K562 (cell line): ENCODE data around the gene MEFV. TPM values are rescaled to one million over a fixed set of nuclear protein-coding genes. Genes with fewer than 3 reads are reported as not detected.

Experiments used
- E2F3 ChIP-seq: fragments of 250-450 bp; sonication (Bioruptor Pico); IDR thresholded peaks from 2 replicates; pipeline ENCODE4 v1.4.0; 2020; ENCODE audit warnings: mild to moderate bottlenecking
- ETV6 ChIP-seq, 3 experiments: fragments of 150-350 bp in 1 of 3; sonication (generic) in 1 of 3; formaldehyde crosslinking in 1 of 3; IDR thresholded peaks; 2 replicates each; pipeline versions ENCODE4 v1.6.1 to v1.8.0; 2014 to 2022; ENCODE audit warnings: borderline replicate concordance in 2 of 3, low read depth in 2 of 3, antibody characterized with exemption in 1 of 3, low read length in 1 of 3, mild to moderate bottlenecking in 1 of 3, missing genetic modification reagents in 1 of 3
- HCFC1 ChIP-seq: IDR thresholded peaks from 2 replicates; pipeline ENCODE4 v1.6.1; 2012; ENCODE audit warnings: low read depth, low read length, improper control_type of control experiment
- HNRNPH1 ChIP-seq: fragments of 200-400 bp; formaldehyde crosslinking; optimal IDR thresholded peaks from 2 replicates; pipeline ENCODE3; 2017; ENCODE audit warnings: low read depth, mild to moderate bottlenecking, low read length, moderate library complexity
- KAT7 ChIP-seq: sonication (generic); formaldehyde crosslinking; IDR thresholded peaks from 2 replicates; pipeline ENCODE4 v1.8.0; 2022; ENCODE audit warnings: missing genetic modification reagents, mild to moderate bottlenecking, borderline replicate concordance
- MAZ ChIP-seq, 2 experiments: fragments of 450-650 bp in 1 of 2; sonication (generic) in 1 of 2; formaldehyde crosslinking; IDR thresholded peaks in 1 of 2; conservative IDR thresholded peaks in 1 of 2; 2 replicates each; pipeline versions ENCODE4 v1.4.0 to v1.5.0; 2020; ENCODE audit warnings: mild to moderate bottlenecking in 1 of 2, missing genetic modification reagents in 1 of 2
- NFYB ChIP-seq: IDR thresholded peaks from 2 replicates; pipeline ENCODE4 v1.6.1; 2011; ENCODE audit warnings: mild to moderate bottlenecking, moderate library complexity; ENCODE audit not compliant: insufficient read length; ENCODE audit errors: extremely low read depth
- POLR2AphosphoS5 ChIP-seq: IDR thresholded peaks from 2 replicates; pipeline ENCODE4 v1.6.1; 2011; ENCODE audit warnings: mild to moderate bottlenecking, low read depth, low read length, moderate library complexity; ENCODE audit not compliant: control insufficient read depth, insufficient read depth
- USF2 ChIP-seq: sonication (generic); formaldehyde crosslinking; IDR thresholded peaks from 2 replicates; pipeline ENCODE4 v1.5.0; 2020; ENCODE audit warnings: missing genetic modification reagents
- ZBED1 ChIP-seq: IDR thresholded peaks from 2 replicates; pipeline ENCODE4 v1.6.1; 2014
- ZC3H8 ChIP-seq: fragments of 450-650 bp; IDR thresholded peaks from 2 replicates; pipeline ENCODE4 v1.6.1; 2017
- ZFX ChIP-seq: sonication (generic); formaldehyde crosslinking; IDR thresholded peaks from 2 replicates; pipeline ENCODE4 v1.8.0; 2022; ENCODE audit warnings: mild to moderate bottlenecking, missing genetic modification reagents, moderate library complexity
- ZNF134 ChIP-seq: fragments of 250-450 bp; sonication (Bioruptor Pico); conservative IDR thresholded peaks from 2 replicates; pipeline ENCODE4 v1.4.0; 2020
- ZNF239 ChIP-seq: fragments of 250-450 bp; sonication (Bioruptor Pico); IDR thresholded peaks from 2 replicates; pipeline ENCODE4 v1.4.0; 2020; ENCODE audit warnings: mild to moderate bottlenecking
- ZNF24 ChIP-seq: fragments of 450-650 bp; IDR thresholded peaks from 2 replicates; pipeline ENCODE4 v1.6.1; 2016
- ZNF384 ChIP-seq: IDR thresholded peaks from 2 replicates; pipeline ENCODE4 v1.6.1; 2012; ENCODE audit warnings: low read depth, low read length, improper control_type of control experiment
- ZNF764 ChIP-seq: fragments of 250-450 bp; sonication (Bioruptor Pico); IDR thresholded peaks from 2 replicates; pipeline ENCODE4 v1.4.0; 2020; ENCODE audit warnings: low read depth, mild to moderate bottlenecking, moderate library complexity
- ZNF766 ChIP-seq: fragments of 200-800 bp; sonication (Bioruptor generic); conservative IDR thresholded peaks from 2 replicates; pipeline ENCODE4 v1.6.1; 2016; ENCODE audit warnings: missing genetic modification characterization, missing compliant biosample characterization
- ZNF830 ChIP-seq: fragments of 250-450 bp; sonication (Bioruptor Pico); IDR thresholded peaks from 2 replicates; pipeline ENCODE4 v1.5.0; 2021; ENCODE audit warnings: mild to moderate bottlenecking
- polyA plus RNA-seq, 8 experiments: library from polyadenylated mRNA; depleted of rRNA in 4 of 8; stranded (reverse) in 5 of 8; unstranded in 3 of 8; fragments of >200 nt; fragmentation: Nextera tagmentation in 2 of 8; fragmentation: Illumina TruSeq in 1 of 8; extraction: Ambion mirVana in 2 of 8; extraction: Trizol in 1 of 8; gene quantifications; 2 replicates each; pipeline versions ENCODE4 v1.2.1 to v1.2.3, GENCODE V29; 2011 to 2014; ENCODE audit warnings: inconsistent platforms in 1 of 8, missing spikeins in 1 of 8
- total RNA-seq, 7 experiments: library from RNA; depleted of rRNA in 6 of 7; stranded (reverse); fragments of >200 nt in 6 of 7; fragmentation: Illumina TruSeq in 2 of 7; extraction: Trizol in 2 of 7; gene quantifications; 2 replicates each; pipeline versions ENCODE4 v1.2.1 to v1.2.3, GENCODE V29; 2011 to 2021; ENCODE audit warnings: low replicate concordance in 1 of 7
- TF ChIP-seq, protein P1 (sequence below): sonication (generic); formaldehyde crosslinking; IDR thresholded peaks from 2 replicates; pipeline ENCODE4 v1.4.0; 2020; ENCODE audit warnings: mild to moderate bottlenecking, missing genetic modification reagents
- TF ChIP-seq, protein P2 (sequence below): sonication (generic); formaldehyde crosslinking; IDR thresholded peaks from 2 replicates; pipeline ENCODE4 v1.8.1; 2023; ENCODE audit warnings: mild to moderate bottlenecking, missing genetic modification reagents, moderate library complexity
- TF ChIP-seq, protein P3 (sequence below): fragments of 450-650 bp; formaldehyde crosslinking; IDR thresholded peaks from 2 replicates; pipeline ENCODE4 v1.4.0; 2020; ENCODE audit warnings: mild to moderate bottlenecking, moderate library complexity

Gene MEFV
- total and polyA plus RNA-seq, 9 of the 15 experiments (the other 6 are each of a cell fraction or from before 2014, with no cell fraction given): 0.14 TPM; not detected in 8

GRCh38 chr16:3305109-3306068 lies 49.0 kb upstream of the MEFV start, which contains the start of the genes TIGD7 and ZNF75A (continued):
- TF ChIP-seq HCFC1 (peak; percentile 53), ZNF24 (no peak), ZNF764 (CRISPR knock-in tag) (0 out of 2 replicates have a peak, but pooled peaks have one; percentile 52), ZNF134 (CRISPR knock-in tag) (no peak), POLR2AphosphoS5 (peak; percentile 60), ZNF239 (CRISPR knock-in tag) (no peak), ZNF384 (no peak), ETV6 (IDR thresholded peaks at IDR 0.05; ENCODE audit: borderline replicate concordance in 1 of 2, low read depth in 2 of 2, low read length in 1 of 2) (0 out of 4 replicates have a peak, but pooled peaks of 1 of the 2 experiments have one; percentile 74), ETV6 (CRISPR knock-in tag; IDR thresholded peaks at IDR 0.05; ENCODE audit: borderline replicate concordance) (no peak; the same call in 1 of the 2 replicates), NFYB (no peak), ZC3H8 (no peak), USF2 (0 out of 2 replicates have a peak, but pooled peaks have one; percentile 27), HNRNPH1 (no peak), ZNF766 (CRISPR knock-in tag) (peak; percentile 77; the same call in 1 of the 2 replicates), ZNF830 (CRISPR knock-in tag) (no peak), E2F3 (CRISPR knock-in tag) (0 out of 2 replicates have a peak, but pooled peaks have one; percentile 61), MAZ (CRISPR knock-in tag; conservative IDR thresholded peaks at IDR 0.05 in 1 of 2, IDR thresholded peaks at IDR 0.05 in 1 of 2) (peak; percentile 36 to 40; a peak in 2 of 4 replicates), ZFX (peak; percentile 98), KAT7 (CRISPR knock-in tag) (0 out of 2 replicates have a peak, but pooled peaks have one; percentile 28), ZBED1 (no peak)
- TF ChIP-seq, protein P1, sequence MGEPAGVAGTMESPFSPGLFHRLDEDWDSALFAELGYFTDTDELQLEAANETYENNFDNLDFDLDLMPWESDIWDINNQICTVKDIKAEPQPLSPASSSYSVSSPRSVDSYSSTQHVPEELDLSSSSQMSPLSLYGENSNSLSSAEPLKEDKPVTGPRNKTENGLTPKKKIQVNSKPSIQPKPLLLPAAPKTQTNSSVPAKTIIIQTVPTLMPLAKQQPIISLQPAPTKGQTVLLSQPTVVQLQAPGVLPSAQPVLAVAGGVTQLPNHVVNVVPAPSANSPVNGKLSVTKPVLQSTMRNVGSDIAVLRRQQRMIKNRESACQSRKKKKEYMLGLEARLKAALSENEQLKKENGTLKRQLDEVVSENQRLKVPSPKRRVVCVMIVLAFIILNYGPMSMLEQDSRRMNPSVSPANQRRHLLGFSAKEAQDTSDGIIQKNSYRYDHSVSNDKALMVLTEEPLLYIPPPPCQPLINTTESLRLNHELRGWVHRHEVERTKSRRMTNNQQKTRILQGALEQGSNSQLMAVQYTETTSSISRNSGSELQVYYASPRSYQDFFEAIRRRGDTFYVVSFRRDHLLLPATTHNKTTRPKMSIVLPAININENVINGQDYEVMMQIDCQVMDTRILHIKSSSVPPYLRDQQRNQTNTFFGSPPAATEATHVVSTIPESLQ (CRISPR knock-in tag): peak; percentile 97
- TF ChIP-seq, protein P2, sequence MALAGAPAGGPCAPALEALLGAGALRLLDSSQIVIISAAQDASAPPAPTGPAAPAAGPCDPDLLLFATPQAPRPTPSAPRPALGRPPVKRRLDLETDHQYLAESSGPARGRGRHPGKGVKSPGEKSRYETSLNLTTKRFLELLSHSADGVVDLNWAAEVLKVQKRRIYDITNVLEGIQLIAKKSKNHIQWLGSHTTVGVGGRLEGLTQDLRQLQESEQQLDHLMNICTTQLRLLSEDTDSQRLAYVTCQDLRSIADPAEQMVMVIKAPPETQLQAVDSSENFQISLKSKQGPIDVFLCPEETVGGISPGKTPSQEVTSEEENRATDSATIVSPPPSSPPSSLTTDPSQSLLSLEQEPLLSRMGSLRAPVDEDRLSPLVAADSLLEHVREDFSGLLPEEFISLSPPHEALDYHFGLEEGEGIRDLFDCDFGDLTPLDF (CRISPR knock-in tag): peak; percentile 64; the same call in 1 of the 2 replicates
- TF ChIP-seq, protein P3, sequence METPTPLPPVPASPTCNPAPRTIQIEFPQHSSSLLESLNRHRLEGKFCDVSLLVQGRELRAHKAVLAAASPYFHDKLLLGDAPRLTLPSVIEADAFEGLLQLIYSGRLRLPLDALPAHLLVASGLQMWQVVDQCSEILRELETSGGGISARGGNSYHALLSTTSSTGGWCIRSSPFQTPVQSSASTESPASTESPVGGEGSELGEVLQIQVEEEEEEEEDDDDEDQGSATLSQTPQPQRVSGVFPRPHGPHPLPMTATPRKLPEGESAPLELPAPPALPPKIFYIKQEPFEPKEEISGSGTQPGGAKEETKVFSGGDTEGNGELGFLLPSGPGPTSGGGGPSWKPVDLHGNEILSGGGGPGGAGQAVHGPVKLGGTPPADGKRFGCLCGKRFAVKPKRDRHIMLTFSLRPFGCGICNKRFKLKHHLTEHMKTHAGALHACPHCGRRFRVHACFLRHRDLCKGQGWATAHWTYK (CRISPR knock-in tag): peak; percentile 63; the same call in 1 of the 2 replicates
